ENCODE data around the gene NANOS2.

NANOS2 gene

DNA sequence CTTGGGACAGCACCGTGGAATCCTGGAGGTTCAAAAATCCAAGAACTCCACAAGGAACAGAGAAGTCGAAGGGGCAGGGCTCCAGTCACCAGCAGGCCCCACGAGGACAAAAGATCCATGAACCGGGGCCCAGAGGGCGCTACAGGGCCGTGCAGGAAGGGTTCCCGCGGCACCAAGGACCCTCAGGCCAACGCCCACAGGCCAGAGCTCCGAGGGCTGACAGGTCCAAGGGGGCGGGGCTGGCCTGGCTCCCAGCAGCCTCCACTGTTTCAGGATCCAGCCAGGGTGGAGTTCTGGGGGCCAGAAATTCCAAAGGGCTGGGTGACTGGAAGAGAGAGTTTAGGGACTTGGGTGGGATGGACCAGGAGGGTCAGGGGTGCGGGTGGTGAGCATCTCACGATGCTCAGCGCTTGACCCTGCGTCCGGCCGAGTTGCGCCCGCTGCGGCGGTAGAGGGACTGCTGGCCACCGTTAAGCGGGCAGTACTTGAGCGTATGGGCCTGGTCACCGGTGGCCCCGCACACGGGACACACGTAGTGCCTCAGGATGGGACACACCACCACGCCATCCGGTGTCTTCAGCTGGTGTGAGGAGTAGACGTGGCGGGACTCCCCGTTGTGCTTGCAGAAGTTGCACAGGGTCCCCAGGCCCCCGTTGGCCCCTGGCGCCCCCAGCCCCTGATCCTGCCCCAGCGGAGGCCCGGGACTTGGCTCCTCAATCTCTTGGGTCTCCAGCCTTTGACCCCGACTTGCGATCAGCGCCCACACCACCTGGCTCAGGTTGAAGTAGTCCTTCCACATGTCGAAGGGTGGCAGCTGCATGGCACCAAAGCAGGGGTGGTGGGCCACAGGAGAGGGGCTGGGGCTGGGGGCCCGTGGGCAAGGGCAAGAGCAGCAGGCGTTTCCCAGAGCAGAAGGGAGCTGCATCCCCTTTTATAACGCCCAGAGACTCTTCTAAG, at the start of gene NANOS2:
NANOS2 (minus strand) TSS at position 905 of the 957 bp plus-strand sequence; CDS start at position 820, 85 bp downstream.
- no peak for DNase-seq

DNA sequence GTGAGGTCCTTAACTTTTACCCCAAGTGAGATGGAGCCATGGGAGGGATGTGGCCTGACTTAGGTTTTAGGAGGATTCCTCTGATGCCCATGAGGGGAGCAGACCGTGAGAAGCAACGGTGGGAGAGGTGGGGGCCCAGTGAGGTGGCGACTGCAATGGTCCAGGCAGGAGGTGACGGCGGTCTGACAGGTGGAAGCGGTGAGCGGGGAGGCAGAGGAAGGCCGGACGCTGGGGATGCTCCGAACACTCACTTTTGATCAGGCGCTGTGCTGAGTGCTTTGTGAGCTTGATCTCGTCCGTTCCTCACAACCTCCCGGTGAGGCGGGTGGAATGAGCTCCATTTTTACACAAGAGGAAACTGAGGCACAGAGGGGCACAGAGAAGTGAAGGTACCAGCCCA, 47.4 kb upstream of the NANOS2 start:
- DNase-seq: no peak

DNA sequence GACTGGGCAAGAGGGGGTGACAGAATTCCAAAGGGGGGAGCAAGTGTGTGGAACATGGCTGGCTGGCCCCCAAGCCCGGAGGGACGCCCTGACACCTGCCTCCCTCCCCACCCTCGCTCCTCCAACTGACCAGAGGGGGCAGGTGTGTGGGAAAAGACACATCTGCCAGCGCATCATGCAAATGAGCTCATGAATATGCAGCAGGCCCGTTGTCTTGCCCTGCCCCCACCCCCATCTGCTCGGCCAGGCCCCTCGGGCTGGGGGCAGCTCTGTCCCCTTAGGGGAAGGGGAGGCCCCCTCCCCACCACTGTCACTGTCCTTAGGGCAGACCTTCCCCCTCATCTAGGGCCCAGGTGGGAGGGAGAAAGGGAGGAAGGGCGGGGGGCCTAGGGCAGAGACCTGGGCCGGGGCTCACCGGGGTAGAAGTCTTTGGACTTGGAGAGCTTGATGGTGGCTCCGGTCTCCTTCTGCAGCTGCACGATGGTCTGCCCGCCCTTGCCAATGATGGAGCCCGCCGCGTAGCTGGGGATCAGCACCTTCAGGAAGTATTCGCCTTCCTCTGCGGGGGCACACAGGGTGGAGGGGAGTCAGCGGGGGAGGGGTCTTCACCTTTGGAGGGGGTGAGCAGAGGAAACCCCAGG, 46.1 kb upstream of the NANOS2 start:
- no peak for DNase-seq

DNA sequence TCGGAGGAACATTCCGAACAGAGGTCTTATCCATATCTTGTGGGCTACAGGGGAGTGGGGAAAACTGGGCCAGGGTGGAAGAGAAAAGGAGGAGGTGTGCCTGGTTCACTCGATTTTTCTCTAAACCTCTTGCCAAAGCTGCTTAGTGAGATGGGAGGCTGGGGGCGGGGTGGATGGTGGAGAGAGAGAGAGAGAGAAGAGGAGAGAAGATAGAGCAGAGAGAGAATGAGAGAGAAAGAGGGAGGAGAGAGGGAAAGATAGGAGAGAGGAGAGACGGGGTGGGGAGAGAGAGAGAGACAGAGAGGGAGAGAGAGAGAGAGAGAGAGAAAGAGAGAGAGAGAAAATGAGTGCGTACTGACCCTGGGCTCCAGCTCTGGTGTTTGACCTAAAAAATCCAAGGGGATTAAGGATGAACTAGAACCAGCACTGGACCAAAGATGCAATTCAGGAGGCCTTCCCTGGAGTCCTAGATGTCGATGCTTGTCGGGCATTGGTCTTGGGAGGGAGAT, 45.0 kb upstream of the NANOS2 start:
- no peak for DNase-seq

DNA sequence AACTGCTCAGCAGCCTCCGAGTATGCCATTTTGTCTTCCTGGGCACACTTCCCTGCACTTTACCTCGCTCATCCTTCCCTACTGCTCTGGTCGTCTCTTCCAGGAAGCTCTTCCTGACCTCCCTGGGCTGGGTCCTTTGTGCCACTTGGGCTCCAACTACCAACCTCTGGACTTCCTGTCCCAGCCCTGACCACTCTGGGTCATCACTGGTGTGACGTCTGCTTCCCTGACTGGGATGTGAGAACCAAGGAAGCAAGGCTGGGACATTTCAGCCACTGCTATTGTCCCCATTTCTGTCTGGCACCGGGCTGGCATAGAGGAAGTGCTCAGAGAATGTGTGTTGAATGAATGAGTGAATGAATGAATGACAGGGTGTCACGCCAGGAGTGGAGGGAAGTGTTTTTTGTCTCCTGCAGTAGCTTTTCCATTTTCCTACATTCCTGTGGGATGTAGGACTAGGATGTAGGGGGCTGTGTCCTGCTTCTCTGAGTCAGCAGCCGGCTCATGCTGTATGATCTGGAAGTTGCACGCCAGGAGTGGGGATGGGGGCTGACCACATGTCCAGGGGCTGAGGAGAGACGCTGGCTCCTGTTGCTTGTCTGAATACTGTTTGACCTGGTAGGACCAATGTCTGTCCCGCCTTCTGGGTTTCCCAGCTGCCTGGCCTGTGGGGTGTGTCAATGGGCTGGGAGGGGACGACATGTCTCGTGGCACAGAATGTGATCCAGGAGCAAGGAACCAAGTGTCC, 44.4 kb upstream of the NANOS2 start:
- DNase-seq: no peak

DNA sequence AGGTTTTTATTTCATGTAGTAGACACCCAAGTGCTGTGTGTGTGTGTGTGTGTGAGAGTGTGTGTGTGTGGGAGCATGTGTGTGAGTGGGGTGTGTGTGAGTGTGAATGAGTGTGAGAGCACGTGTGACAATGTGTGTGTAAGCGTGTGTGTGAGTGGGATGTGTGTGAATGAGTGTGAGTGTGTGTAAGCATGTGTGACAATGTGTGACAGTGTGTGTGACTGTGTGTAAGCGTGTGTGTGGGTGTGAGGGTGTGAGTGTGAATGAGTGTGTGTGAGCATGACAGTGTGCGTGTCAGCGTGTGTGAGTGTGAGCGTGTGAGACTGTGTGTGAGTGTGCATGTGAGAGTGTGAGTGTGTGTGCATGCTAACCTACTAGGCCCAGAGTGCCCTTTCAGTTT, 43.7 kb upstream of the NANOS2 start:
- DNase-seq: no peak

DNA sequence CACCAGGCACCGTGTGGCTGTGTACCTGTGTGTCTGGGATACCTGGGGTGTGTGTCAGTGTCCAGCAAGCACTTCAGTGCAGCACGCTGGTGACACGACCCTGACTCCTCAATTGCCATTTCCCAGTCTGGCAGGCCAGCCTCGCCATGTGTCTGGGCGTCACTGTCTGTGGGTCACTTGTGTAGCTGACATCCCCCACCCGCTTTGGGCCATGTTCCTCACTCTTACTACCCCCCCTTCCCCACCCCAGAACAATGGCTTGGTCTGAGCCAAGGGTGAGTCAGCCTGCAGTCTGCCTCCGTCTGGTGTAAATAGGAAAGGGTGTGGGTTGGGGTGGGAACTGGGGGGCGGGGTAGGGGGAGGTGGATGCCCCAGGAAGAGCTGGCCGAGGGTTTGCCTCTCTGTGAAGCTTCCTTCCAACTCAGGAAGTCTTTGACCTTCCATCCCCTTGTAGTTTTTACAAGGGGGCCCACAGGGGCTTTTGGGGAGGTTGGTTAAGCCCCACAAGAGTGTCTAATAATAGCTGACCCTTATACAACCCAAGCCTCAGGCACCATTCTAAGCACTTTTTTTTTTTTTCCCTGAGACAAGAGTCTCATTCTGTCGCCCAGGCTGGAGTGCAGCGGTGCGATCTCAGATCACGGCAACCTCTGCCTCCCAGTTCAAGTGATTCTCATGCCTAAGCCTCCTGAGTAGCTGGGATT, 41.5 kb upstream of the NANOS2 start:
- DNase-seq: no peak

DNA sequence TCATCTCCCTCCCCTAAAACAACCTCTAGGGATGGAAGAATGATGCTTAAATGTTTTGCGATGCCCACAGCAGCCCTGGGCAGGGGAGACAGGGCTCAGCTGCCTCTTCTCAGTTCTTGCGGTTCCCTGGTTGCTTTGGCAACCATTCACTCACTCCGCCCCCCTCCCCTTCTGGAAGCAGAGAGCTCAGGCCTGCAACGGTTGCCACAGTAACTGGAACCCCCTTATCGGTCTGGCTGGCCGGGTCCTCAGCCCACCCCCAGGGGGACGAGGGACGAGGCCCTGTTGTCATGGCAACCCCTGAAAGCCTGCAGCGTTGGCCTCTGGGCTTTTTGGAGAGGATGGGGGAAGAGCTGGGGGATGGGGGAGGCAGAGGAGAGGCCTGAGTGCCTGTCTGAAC, 39.6 kb upstream of the NANOS2 start:
- peak; percentile 15 for DNase-seq

DNA sequence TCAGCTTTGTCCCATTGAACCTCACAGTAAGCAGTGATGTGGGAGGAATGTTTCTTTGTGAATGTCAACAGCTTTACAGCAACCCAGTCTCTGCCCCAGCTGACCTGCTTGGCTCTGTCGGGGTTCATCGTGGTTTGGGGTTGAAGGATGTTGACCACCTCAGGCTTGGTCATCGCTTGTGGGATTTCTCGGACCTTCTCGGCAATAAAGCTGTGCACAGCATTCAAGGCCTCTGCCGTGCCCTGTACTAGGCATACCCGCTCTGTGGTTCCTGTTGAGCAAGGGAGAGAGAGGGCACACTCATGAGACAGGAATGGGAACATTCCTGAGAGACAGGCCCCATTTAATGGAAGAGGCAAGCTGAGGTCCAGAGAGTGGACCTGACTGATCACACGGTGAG, 39.1 kb upstream of the NANOS2 start:
- DNase-seq: no peak

DNA sequence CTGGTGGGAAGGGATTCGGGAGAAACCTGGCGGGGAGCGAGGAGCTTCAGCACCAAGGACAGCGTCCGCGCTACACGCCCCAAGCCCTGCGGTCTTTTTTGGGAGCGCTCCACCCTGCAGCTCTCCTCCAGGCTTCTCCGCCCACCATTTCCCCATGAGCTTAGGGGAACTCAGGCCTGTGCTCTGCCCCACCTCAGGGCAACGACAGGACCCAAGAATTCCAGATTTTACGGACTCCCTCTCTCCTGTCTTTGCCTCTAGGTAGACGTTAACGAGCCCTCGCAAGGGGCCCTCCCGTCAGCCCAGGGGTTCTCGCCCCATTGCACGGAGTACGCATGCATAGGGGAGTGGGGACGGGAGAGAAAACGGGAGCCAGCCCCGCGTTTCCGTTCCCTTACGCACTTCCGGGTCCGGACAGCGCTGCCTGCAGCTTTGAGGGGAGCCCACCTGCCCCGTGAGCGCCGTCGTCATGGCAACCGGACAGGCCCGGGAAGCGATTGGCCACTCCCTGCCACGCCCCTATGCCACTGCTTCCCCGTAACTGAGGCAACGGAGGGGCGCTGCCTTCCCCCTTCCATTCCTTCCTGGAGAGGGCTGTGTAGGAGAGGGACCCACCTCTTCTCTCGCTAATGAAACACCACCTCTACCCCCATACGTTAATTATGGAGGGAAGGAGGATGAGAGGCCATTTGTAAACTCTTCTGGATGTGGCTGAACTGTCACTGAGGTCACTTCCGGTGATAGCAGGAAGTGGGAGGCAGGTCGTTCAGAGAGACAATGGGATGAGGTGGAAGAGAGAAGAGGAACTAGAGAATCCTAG, 38.3 kb upstream of the NANOS2 start:
- DNase-seq: peak; percentile 76

DNA sequence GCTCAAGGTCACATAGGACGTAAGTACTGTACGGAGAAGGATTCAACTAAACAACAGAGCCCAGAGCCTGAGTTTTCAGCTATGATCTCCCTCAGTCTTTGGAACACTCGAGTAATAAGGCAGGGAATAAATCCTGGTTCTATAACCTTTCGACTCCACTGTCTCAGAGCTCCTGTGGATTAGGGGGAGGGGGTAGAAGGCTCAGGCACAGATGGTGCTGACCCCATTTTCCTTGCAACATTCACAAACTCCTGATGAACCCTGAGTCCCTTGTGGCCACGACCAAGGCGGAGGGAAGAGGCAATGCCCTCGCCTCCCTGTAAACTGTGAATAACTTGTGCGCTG, 37.7 kb upstream of the NANOS2 start:
- DNase-seq: no peak

DNA sequence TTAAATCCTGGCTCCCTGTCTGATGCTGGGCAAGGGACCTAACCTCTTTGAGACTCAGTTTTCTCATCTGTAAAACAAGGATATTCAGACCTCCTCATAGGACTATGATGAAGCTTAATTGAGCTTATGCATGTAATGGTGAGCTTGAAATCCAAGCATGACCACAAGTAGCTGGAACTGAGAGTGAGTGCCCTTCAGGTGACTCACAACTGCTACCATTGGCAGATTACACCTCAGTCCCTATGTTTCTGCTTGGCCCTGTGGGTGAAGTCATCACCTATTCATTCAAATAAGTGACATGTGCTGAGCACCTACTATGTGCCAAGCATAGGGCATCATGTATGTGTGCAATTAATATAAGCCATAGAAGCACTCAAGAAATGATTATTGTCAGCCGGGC, 33.3 kb upstream of the NANOS2 start:
- no peak for DNase-seq

DNA sequence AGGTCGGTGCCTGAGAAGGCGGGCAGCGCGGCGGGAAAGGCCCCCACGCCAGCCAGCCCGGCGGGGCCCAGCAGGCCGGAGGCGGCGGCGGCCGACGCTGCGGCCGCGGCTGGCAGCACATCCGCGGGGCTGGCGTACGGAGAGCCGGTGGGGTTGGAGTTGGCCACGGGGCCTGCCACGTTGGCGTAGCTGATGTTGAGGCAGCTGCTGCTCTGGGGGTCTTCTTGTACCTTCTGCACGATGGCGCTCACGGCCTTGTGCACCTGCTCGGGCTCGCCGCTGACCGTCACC, 25.9 kb upstream of the NANOS2 start:
- DNase-seq: no peak

DNA sequence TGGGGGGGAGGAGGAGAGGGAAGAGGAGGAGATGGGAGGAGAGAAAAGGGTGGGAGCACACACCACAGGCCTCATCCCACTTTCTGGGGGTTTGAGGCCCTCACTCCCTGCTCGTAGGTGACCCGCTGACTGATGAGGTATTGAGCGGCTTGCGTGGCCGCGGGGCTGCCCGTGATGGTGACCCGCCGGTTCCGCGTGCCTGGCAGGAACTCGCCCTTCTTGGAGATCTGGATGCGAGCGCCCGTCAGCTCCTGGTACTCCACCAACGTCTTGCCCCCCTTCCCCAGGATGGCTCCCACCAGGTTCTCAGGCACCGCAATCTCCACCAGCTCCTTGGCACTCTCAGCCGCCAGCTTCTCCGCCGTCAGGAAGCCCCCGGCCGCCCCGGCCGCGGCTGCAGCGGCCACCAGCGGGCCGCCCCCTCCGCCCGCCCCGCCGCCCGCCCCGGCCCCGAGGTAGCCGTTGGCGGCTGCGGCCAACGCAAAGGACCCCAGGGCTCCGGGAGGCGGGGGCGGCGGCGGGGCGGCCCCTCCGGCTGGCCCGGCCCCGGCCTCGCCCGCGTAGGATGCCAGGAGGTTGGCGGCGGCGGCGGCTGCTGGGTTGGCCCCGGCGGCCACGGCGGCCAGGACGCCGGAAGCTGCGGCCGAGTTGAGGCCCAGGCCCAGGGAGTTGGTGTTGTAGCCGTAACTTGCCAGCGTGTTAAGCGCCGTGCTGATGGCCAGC, 25.4 kb upstream of the NANOS2 start:
- DNase-seq: no peak

DNA sequence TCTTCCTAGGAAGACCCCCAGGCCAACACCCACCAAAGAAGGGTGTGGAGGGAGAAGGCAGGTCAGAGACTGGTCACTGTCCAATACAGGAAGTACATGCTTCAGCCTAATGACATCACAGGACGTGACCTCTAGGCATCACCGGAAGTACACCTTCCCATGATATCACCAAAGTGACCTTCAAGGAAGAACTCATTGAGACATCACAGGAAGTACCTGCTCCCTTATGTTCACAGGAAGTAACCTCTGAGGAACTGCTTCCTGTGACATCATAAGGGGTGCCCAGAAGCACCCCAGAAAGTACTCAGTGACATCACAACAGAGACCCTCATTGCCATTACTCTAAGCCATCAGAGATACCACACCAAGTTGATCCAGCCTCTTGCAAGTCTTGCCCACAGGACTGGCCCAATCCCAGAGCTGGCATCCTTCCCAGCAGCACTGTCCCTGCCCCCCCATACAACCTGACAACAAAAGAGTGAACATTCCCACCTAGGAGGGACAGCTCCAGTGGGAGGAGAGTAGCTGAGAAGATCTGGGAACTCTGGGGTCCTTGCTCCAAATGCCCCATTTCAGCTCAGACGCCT, 24.2 kb upstream of the NANOS2 start:
- DNase-seq: no peak

DNA sequence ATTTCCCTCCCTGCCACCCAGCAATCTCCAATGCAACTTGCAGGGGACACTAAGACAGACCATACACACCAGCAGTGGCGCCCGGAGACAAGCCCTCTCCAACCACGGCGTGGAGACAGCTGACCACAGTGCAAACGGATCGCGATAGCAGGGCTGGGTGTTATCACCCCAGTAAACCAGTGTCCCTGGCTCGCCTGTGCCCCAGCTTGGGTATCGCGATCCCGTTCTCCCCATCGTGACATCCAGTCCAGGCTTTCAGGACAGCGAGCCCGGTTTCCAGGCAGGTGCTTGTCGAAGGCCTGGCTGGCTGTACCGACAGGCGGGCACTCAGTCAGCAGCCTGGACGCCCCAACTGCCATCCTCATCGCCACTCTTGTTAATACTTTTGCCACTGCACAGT, 20.7 kb upstream of the NANOS2 start:
- DNase-seq: no peak

DNA sequence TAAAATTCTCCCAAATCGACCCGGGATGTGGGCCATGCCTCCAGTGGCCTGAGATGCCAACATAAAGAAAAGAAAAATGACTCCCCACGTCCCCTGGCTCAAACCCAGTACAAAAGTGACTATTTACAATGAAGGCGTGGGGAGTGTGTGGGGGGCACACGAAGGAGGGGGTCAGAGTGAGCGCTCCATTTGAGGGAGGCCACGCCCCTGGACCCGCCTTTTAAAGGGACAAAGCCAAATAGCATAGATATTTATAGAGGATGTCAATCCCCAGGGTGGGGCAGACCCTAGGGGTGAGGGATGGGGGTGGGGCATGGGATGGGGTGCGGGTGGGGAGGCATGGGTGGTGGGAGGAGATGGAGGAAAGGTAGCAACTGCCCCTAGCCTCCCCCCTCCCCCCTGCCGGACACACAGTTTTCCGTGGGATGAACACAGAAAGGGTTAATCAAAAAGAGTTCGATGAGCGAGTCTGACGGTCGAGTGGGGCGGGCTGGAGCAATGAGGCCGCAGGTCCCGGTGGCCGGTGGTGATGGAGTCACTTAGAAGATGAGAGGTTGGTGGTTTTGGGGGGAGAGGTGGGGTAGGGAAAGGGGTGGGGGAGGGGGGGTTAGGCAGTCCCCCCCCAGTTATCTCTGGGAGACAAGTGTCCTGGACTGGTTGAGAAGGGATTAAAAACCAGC, 20.1 kb upstream of the NANOS2 start:
- no peak for DNase-seq

DNA sequence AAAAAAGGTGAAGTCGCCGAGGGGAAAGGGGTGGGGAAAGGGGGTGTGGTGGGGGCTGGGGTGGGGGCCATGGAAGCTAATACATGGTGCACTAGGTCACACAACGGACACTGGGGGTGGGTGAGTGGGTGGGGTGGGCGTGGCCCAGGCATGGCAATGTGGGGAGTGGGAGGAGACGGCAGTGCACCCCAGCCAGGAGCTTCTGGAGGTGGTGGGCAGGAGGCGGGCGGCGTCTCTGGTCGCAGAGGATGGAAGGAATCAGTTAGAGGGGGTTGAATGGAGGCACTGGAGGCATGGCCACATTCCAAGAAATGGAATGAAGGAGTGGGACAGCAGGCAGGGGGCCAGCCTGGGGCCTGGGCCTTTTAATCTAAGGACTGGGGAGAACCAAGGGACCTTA, 19.2 kb upstream of the NANOS2 start:
- DNase-seq: no peak

DNA sequence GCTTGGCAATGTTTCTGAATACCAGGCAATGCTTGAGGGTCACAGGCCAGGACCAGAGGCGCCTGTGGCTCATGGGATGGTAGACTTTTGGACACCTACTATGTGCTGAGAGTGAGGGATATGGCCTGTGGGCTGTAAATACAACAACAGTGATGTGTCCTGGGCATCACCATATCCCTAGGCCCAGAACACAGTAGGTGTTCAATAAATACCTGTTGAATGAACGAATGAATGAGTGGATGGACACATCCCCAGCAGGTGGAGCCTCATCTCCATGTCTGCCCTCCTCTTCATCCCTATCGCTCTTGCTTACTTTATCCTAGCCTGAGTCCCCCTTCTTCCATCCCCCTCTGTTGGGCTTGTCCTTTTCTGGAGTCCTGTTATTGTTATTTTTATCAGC, 16.5 kb upstream of the NANOS2 start:
- DNase-seq: no peak

DNA sequence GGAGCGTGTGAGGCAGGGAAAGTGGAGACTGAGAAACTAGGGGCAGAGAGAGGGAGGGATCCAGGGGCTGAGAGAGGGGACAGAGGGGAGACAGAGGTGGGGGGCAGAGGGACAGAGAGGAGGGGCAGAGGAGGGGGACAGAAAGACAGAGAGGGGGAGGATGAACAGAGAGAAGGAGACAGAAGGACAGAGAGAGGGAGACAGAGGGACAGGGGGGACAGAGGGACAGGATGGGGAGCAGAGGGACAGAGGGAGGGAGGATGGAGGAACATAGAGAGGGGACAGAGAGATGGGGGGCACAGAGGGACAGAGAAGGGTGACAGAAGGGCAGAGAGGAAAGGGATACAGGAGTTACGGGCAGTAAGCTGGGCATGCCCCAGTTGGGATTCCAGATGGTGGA, 14.7 kb upstream of the NANOS2 start:
- no peak for DNase-seq
